ENCODE data around the gene ICA1. TPM values are rescaled to one million over a fixed set of nuclear protein-coding genes. Genes with fewer than 3 reads are reported as not detected.
A peak's percentile ranks its signal among the peaks of the same experiment; 100 is the strongest.
"Not testable (repeated sequence)": the region's sequence is repeated elsewhere in the genome, so short reads cannot be mapped to it uniquely, and the experiment has no call there.

Gene ICA1
- 10 to 100 TPM in 3 of 4 donors, 1 to 10 TPM in 1; 5.5 to 37.1 (median 28.9) TPM for polyA plus RNA-seq (ENCODE audit: insufficient read length in 4 of 4)

GRCh38 chr7:8261711-8262695 lies at the start of gene ICA1:
ICA1 (minus strand) TSS chr7:8262167; CDS start chr7:8235926, 26,241 bp downstream.
- DNase-seq (ENCODE audit: low read depth in 4 of 4, low spot score in 3 of 4), result peak in 1 of 4 donors; percentile 37

- DNase-seq (ENCODE audit: low read depth in 4 of 4, low spot score in 3 of 4), result no peak
Observed at GRCh38 chr7:8310876-8311275, 48.9 kb upstream of the ICA1 start.

GRCh38 chr7:8305625-8306388 lies 43.8 kb upstream of the ICA1 start:
- DNase-seq (ENCODE audit: low read depth in 4 of 4, low spot score in 3 of 4), result no peak

- DNase-seq (ENCODE audit: low read depth in 4 of 4, low spot score in 3 of 4), result no peak
Observed at GRCh38 chr7:8305104-8305503, 43.1 kb upstream of the ICA1 start.

- no peak for DNase-seq (ENCODE audit: low read depth in 4 of 4, low spot score in 3 of 4)
Observed at GRCh38 chr7:8303904-8304528, 42.0 kb upstream of the ICA1 start.

- DNase-seq (ENCODE audit: low read depth in 4 of 4, low spot score in 3 of 4), result not testable (repeated sequence)
Observed at GRCh38 chr7:8297023-8297422, 35.1 kb upstream of the ICA1 start.

- DNase-seq (ENCODE audit: low read depth in 4 of 4, low spot score in 3 of 4), result no peak
Observed at GRCh38 chr7:8296362-8296659, 34.3 kb upstream of the ICA1 start.

GRCh38 chr7:8295638-8296361 lies 33.8 kb upstream of the ICA1 start:
- peak; percentile 56 to 69 (median 64) for DNase-seq (ENCODE audit: low read depth in 4 of 4, low spot score in 3 of 4)

- no peak for DNase-seq (ENCODE audit: low read depth in 4 of 4, low spot score in 3 of 4)
Observed at GRCh38 chr7:8291397-8292141, 29.6 kb upstream of the ICA1 start.

- no peak for DNase-seq (ENCODE audit: low read depth in 4 of 4, low spot score in 3 of 4)
Observed at GRCh38 chr7:8290645-8291308, 28.8 kb upstream of the ICA1 start.

- no peak for DNase-seq (ENCODE audit: low read depth in 4 of 4, low spot score in 3 of 4)
Observed at GRCh38 chr7:8286118-8286517, 24.2 kb upstream of the ICA1 start.

- no peak for DNase-seq (ENCODE audit: low read depth in 4 of 4, low spot score in 3 of 4)
Observed at GRCh38 chr7:8285155-8285554, 23.2 kb upstream of the ICA1 start.

GRCh38 chr7:8284606-8285005 lies 22.6 kb upstream of the ICA1 start:
- no peak for DNase-seq (ENCODE audit: low read depth in 4 of 4, low spot score in 3 of 4)

- no peak for DNase-seq (ENCODE audit: low read depth in 4 of 4, low spot score in 3 of 4)
Observed at GRCh38 chr7:8283968-8284367, 22.0 kb upstream of the ICA1 start.

- DNase-seq (ENCODE audit: low read depth in 4 of 4, low spot score in 3 of 4), result no peak
Observed at GRCh38 chr7:8282871-8283270, 20.9 kb upstream of the ICA1 start.

- no peak for DNase-seq (ENCODE audit: low read depth in 4 of 4, low spot score in 3 of 4)
Observed at GRCh38 chr7:8282162-8282561, 20.2 kb upstream of the ICA1 start.

GRCh38 chr7:8278183-8278582 lies 16.2 kb upstream of the ICA1 start:
- no peak for DNase-seq (ENCODE audit: low read depth in 4 of 4, low spot score in 3 of 4)

GRCh38 chr7:8277394-8277982 lies 15.5 kb upstream of the ICA1 start:
- no peak for DNase-seq (ENCODE audit: low read depth in 4 of 4, low spot score in 3 of 4)

GRCh38 chr7:8274589-8274988 lies 12.6 kb upstream of the ICA1 start:
- no peak for DNase-seq (ENCODE audit: low read depth in 4 of 4, low spot score in 3 of 4)

All from left renal pelvis (tissue), 4 donors.